ENCODE measurements around the gene PPP1R18. TPM values are rescaled to one million over a fixed set of nuclear protein-coding genes. Genes with fewer than 3 reads are reported as not detected.
A peak's percentile ranks its signal among the peaks of the same experiment; 100 is the strongest.

Gene PPP1R18
- total and polyA plus RNA-seq, 2 of the 4 experiments (the other 2 are of a cell fraction), result 31.9 to 134 TPM

DNA sequence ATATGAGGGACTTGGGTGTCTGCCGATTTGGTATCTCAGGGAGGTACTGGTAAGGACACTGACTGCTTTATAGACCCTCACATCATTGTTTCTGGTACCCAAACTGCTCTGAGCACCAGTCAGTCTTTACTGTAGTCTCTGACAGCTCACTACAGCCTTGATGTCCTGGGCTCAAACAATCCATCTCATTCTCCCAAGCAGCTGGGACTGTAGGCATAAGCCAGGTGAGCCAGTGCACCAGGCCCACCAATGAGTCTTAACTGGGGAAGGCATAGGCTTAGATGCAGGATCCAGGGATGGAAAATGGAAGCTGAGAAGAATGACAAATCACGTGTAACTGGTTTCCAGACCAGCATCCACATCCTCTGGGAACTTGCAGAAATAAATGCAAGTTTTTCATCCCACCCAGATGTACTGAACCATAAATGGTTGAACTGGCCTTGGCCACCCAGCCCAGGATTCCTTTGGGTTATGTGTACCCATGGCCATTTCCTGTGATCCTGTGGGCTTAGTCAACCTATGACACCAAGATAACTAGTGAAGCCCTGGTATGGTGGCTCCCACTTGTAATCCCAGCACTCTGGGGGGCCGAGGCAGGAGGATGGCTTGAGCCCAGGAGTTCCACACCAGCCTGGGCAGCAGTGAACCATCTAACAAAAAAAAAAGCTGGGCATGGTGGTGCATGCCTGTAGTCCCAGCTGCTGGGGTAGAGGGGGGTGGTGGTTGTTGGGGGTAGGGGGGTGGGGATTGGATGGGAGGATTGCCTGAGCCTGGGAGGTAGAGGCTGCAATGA, 39.5 kb upstream of the PPP1R18 start:
- dilution Hi-C loops (cut with HindIII; ENCODE audit: low sequenced_read_pairs, unreplicated experiment) (no loop called here), in situ Hi-C loops (cut with MboI; ENCODE audit: low sequenced_read_pairs) (no loop called here), intact Hi-C loops (cut with micrococcal nuclease) (no loop called here)
- H3K4me3 ChIP-seq (ENCODE audit: insufficient read depth, low read depth, low read length), result no peak overlapping the region
- peaks cover 64% of the 10 kb centered on the region for H3K36me3 ChIP-seq (ENCODE audit: control insufficient read depth, insufficient read depth, low read length)
- peak overlapping the region; percentile 53 for H2AK9ac ChIP-seq (replicated peaks; ENCODE audit: low read depth, low read length, poor library complexity)
- peak overlapping the region; percentile 68 for H2AFZ ChIP-seq (replicated peaks; ENCODE audit: low read length, poor library complexity)
- TF ChIP-seq FOS (IDR thresholded peaks at IDR 0.05; ENCODE audit: low read depth, low read length), result no peak
- TF ChIP-seq POLR2A (IDR thresholded peaks at IDR 0.05; ENCODE audit: low read depth, low read length), result peak; percentile 10; the same call in 1 of the 2 replicates
- H3K79me1 ChIP-seq (ENCODE audit: low read depth in 1 of 2, low read length in 2 of 2), result peaks cover 23 to 36% of the 10 kb centered on the region in 2 experiments
- H3K9me1 ChIP-seq (ENCODE audit: insufficient read depth, low read length), result peaks cover 6% of the 10 kb centered on the region; the same call in 1 of the 2 replicates
- H4K5ac ChIP-seq (ENCODE audit: low read depth, low read length), result no peak overlapping the region
- ATAC-seq (ENCODE audit: low read depth) (peak; percentile 27), DNase-seq (peak; percentile 68)
- peaks cover 62% of the 10 kb centered on the region for H4K20me1 ChIP-seq (ENCODE audit: insufficient read depth, low read length)
- H2BK15ac ChIP-seq (ENCODE audit: low read depth, low read length), result no peak overlapping the region
- CTCF ChIA-PET, result interaction anchor here (1.2 kb wide), 1 partner anchor 244 kb away, joined by 3 read pairs; no protein-coding TSS in a partner anchor
- peak overlapping the region; percentile 14; the same call in 1 of the 2 replicates for H3K23ac ChIP-seq (ENCODE audit: low read depth, low read length)
- H3K56ac ChIP-seq (ENCODE audit: extremely low read depth, insufficient read depth, low read length), result no peak overlapping the region
- peak overlapping the region in 1 of 2 experiments; percentile 20; a peak in 1 of 4 replicates for H4K8ac ChIP-seq (ENCODE audit: low read depth in 2 of 2, low read length in 2 of 2)
- H3K14ac ChIP-seq (replicated peaks; ENCODE audit: low read depth, low read length), result peak overlapping the region; percentile 8; the same call in 1 of the 2 replicates
- no peak overlapping the region; the same call in 1 of the 2 replicates for H2BK120ac ChIP-seq (ENCODE audit: low read depth, low read length)
- H3K9ac ChIP-seq (ENCODE audit: low read depth, low read length), result no peak overlapping the region
- H3K27ac ChIP-seq (ENCODE audit: insufficient read depth, low read length), result peak overlapping the region; percentile 0; the same call in 1 of the 2 replicates
- peak overlapping the region; percentile 22 for H2BK5ac ChIP-seq (ENCODE audit: low read depth, low read length, poor library complexity, severe bottlenecking)
- H3K18ac ChIP-seq (ENCODE audit: low read depth, low read length), result no peak overlapping the region
- BruUV-seq (replicated peaks), result no TSS peak
- H3K27me3 ChIP-seq (ENCODE audit: control insufficient read depth, insufficient read depth, low read length), result no peaks in the 10 kb centered on the region
- peak overlapping the region; percentile 54; the same call in 1 of the 2 replicates for H2AK5ac ChIP-seq (ENCODE audit: low read depth, low read length)
- peak overlapping the region; percentile 14 for H3K4ac ChIP-seq (ENCODE audit: low read depth, low read length)
- no peak overlapping the region for H4K91ac ChIP-seq (ENCODE audit: insufficient read depth, low read depth, low read length)
- POLR2A ChIA-PET (ENCODE audit: unreplicated experiment), result interaction anchor here (0.6 kb wide), 2 partner anchors 38 to 361 kb away, joined by 3 read pairs; no protein-coding TSS in a partner anchor
- no peak overlapping the region for H2BK20ac ChIP-seq (ENCODE audit: low read depth, low read length)
- H3K4me2 ChIP-seq (ENCODE audit: low read depth, low read length), result no peak overlapping the region
- peaks cover 2% of the 10 kb centered on the region for H3K4me1 ChIP-seq (ENCODE audit: control insufficient read depth, insufficient read depth, low read length)
- 40% methylated on average over 1 of the region's 3 CpGs; no CpG with 5 or more reads in 1 of the 2 experiments for WGBS, 2 experiments (ENCODE audit: extremely low coverage in 2 of 2, insufficient read length in 1 of 2)
- H3K9me3 ChIP-seq (ENCODE audit: control insufficient read depth, insufficient read depth, low read length), result no peaks in the 10 kb centered on the region

All from IMR-90 (cell line).